Spleen (tissue), 7 donors: ENCODE results near the gene EFNB3.

Source experiments
- POLR2A ChIP-seq, 3 donors: fragments of 450-650 bp; IDR thresholded peaks; one replicate each; pipeline ENCODE4 v1.5.1; 2017; ENCODE audit warnings: antibody characterized with exemption in 3 of 3, mild to moderate bottlenecking in 1 of 3
- POLR2AphosphoS5 ChIP-seq, 3 donors: sonication (generic); formaldehyde crosslinking; IDR thresholded peaks; one replicate each; pipeline ENCODE4 v1.5.1; 2017; ENCODE audit warnings: antibody characterized with exemption in 3 of 3
- TF ChIP-seq, protein P1 (sequence below), 11 experiments: fragments of 200-600 bp in 7 of 11; fragments of 450-650 bp in 4 of 11; sonication (generic) in 4 of 11; IDR thresholded peaks in 8 of 11; conservative IDR thresholded peaks in 3 of 11; 1 replicate in 7 of 11; 2 replicates in 4 of 11; pipeline versions ENCODE4 v1.4.0 to v1.8.0; 2016 to 2021; ENCODE audit warnings: antibody characterized with exemption in 11 of 11, inconsistent platforms in 4 of 11, mild to moderate bottlenecking in 1 of 11
- donor health status: DM: no; HTN: no; CAD: no; lungs with moderate emphysema.
- donor health status: DM: no; HTN: no; CAD: no.
- donor health status: DM: no; HTN: no; CAD: no.

DNA sequence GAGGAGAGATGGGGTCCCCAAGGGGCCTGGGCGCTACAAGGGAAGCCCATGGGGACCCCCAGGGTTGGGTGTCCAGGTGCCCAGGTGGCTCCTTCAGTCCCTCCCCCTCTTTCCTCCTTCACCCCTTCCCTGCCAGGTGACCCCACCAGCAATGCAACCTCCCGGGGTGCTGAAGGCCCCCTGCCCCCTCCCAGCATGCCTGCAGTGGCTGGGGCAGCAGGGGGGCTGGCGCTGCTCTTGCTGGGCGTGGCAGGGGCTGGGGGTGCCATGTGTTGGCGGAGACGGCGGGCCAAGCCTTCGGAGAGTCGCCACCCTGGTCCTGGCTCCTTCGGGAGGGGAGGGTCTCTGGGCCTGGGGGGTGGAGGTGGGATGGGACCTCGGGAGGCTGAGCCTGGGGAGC is 4.0 kb downstream of the EFNB3 start:
- TF ChIP-seq, protein P1, sequence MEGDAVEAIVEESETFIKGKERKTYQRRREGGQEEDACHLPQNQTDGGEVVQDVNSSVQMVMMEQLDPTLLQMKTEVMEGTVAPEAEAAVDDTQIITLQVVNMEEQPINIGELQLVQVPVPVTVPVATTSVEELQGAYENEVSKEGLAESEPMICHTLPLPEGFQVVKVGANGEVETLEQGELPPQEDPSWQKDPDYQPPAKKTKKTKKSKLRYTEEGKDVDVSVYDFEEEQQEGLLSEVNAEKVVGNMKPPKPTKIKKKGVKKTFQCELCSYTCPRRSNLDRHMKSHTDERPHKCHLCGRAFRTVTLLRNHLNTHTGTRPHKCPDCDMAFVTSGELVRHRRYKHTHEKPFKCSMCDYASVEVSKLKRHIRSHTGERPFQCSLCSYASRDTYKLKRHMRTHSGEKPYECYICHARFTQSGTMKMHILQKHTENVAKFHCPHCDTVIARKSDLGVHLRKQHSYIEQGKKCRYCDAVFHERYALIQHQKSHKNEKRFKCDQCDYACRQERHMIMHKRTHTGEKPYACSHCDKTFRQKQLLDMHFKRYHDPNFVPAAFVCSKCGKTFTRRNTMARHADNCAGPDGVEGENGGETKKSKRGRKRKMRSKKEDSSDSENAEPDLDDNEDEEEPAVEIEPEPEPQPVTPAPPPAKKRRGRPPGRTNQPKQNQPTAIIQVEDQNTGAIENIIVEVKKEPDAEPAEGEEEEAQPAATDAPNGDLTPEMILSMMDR (IDR thresholded peaks at IDR 0.05 in 8 of 11, conservative IDR thresholded peaks at IDR 0.05 in 3 of 11) = no peak
- no peak for TF ChIP-seq POLR2A (IDR thresholded peaks at IDR 0.05)
- TF ChIP-seq POLR2AphosphoS5 (IDR thresholded peaks at IDR 0.05) = no peak
